ENCODE data around the gene PSMD13. TPM values are rescaled to one million over a fixed set of nuclear protein-coding genes. Genes with fewer than 3 reads are reported as not detected.
"Not testable (repeated sequence)": the region's sequence is repeated elsewhere in the genome, so short reads cannot be mapped to it uniquely, and the experiment has no call there.

Gene PSMD13
- total RNA-seq, 1 donor from 2014 or later, result 50.2 TPM

- H3K36me3 ChIP-seq, result no peaks in the 10 kb centered on the region
- H3K9me3 ChIP-seq, result no peaks in the 10 kb centered on the region
- no peak overlapping the region for H3K4me3 ChIP-seq
- TF ChIP-seq, protein P1, sequence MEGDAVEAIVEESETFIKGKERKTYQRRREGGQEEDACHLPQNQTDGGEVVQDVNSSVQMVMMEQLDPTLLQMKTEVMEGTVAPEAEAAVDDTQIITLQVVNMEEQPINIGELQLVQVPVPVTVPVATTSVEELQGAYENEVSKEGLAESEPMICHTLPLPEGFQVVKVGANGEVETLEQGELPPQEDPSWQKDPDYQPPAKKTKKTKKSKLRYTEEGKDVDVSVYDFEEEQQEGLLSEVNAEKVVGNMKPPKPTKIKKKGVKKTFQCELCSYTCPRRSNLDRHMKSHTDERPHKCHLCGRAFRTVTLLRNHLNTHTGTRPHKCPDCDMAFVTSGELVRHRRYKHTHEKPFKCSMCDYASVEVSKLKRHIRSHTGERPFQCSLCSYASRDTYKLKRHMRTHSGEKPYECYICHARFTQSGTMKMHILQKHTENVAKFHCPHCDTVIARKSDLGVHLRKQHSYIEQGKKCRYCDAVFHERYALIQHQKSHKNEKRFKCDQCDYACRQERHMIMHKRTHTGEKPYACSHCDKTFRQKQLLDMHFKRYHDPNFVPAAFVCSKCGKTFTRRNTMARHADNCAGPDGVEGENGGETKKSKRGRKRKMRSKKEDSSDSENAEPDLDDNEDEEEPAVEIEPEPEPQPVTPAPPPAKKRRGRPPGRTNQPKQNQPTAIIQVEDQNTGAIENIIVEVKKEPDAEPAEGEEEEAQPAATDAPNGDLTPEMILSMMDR (IDR thresholded peaks at IDR 0.05), result no peak
- H3K27ac ChIP-seq, result no peak overlapping the region
- peaks cover 6 to 8% of the 10 kb centered on the region in 2 donors for H3K4me1 ChIP-seq
- peak in 1 of 2 donors; percentile 60 for DNase-seq (ENCODE audit: low spot score in 2 of 2)
- intact Hi-C loops (cut with DNase I), result no loop called here
- peaks cover 15% of the 10 kb centered on the region for H3K27me3 ChIP-seq
These were observed 47.6 kb downstream of the PSMD13 start for GRCh38 chr11:284105-285020.

- Histone ChIP-seq H3K4me3 (no peak overlapping the region), H3K27ac (no peak overlapping the region), H3K9me3 (no peaks in the 10 kb centered on the region), H3K4me1 (peaks cover 8 to 14% of the 10 kb centered on the region in 2 donors), H3K36me3 (no peaks in the 10 kb centered on the region), H3K27me3 (peaks cover 8% of the 10 kb centered on the region)
- TF ChIP-seq, protein P1 (IDR thresholded peaks at IDR 0.05), result no peak
- intact Hi-C loops (cut with DNase I), result no loop called here
- no peak for DNase-seq (ENCODE audit: low spot score in 2 of 2)
These were observed 48.5 kb downstream of the PSMD13 start for GRCh38 chr11:285021-285893.

DNA sequence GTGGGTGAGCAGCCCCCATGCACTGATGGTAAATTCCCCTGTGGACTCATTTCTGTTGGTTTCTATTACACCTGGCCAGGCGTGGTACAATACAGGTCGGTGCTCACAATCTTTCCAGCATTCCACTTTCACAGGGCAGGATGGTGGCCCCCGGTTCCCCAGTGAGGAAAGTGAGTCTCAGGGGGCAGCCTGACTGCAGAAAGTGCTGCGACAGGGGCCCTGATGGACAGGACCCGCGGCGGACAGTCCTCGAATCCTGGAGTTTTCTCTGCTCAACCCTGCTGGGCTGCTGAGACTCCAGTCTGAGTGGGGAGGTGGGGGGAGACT is 49.1 kb downstream of the PSMD13 start:
- intact Hi-C loops (cut with DNase I), result no loop called here
- no peak for DNase-seq (ENCODE audit: low spot score in 2 of 2)

GRCh38 chr11:286977-287820 is 50.4 kb downstream of the PSMD13 start:
- H3K4me1 ChIP-seq, result peaks cover 8 to 14% of the 10 kb centered on the region in 2 donors
- peak in 1 of 2 donors; percentile 60 for DNase-seq (ENCODE audit: low spot score in 2 of 2)
- intact Hi-C loops (cut with DNase I); H3K27me3 ChIP-seq; H3K27ac ChIP-seq; H3K36me3 ChIP-seq; H3K9me3 ChIP-seq; H3K4me3 ChIP-seq: not testable (repeated sequence)

More for the DNA sequence above, 49.1 kb downstream of the PSMD13 start:
- H3K27me3 ChIP-seq, result peaks cover 8% of the 10 kb centered on the region
- no peaks in the 10 kb centered on the region for H3K9me3 ChIP-seq
- peaks cover 8 to 14% of the 10 kb centered on the region in 2 donors for H3K4me1 ChIP-seq
- H3K27ac ChIP-seq, result no peak overlapping the region
- H3K36me3 ChIP-seq, result no peaks in the 10 kb centered on the region
- H3K4me3 ChIP-seq, result no peak overlapping the region
- TF ChIP-seq, protein P1 (IDR thresholded peaks at IDR 0.05), result no peak

DNA sequence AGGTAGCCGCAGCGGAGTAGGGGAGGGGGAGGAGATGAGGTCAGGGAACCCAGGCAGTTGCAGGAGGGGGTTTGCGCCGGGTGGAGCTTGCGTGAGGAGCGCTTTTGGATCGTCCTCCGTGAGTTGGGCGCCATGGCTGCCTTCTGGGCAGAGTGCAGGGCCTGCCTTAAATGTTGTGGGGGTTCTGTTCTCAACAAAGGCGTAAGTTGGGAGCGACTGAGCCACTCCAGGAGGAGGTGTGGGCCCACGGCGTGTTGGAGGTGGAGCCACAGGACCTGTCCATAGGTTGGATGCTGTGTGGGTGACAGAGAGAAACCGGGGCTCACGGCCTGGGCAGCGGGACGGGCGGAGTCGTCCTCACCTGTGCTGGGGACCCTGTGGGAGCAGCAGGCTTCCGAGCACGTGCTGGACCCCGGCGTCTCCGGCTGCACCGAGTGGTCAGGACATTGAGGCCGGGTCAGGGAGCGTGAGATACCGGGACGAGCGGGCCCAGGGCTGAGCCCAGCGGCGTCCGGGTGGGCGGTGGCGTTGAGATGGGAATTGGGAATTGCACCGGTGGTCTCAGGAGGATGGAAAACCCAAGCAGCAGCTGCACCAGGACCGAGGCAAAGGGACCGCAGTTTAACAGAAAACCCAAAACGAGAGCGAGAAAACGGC is 51.2 kb downstream of the PSMD13 start:
- TF ChIP-seq, protein P1 (IDR thresholded peaks at IDR 0.05), result no peak
- peak overlapping the region; percentile 21 to 59 for H3K27ac ChIP-seq
- H3K9me3 ChIP-seq, result no peaks in the 10 kb centered on the region
- intact Hi-C loops (cut with DNase I), result loop anchor here (2.0 kb wide), 1 partner anchor 51 kb away; the partner anchor contains the start of genes PSMD13 and SIRT3
- no peaks in the 10 kb centered on the region for H3K36me3 ChIP-seq
- peaks cover 8 to 14% of the 10 kb centered on the region in 2 donors for H3K4me1 ChIP-seq
- peak overlapping the region; percentile 69 to 97 for H3K4me3 ChIP-seq
- H3K27me3 ChIP-seq, result peaks cover 4% of the 10 kb centered on the region
- peak; percentile 7 to 66 for DNase-seq (ENCODE audit: low spot score in 2 of 2)
